Activated B cell treated with CpG ODN at 0.5 μM for 24 hours (primary cell): ENCODE data around the gene SYT1. TPM values are rescaled to one million over a fixed set of nuclear protein-coding genes. Genes with fewer than 3 reads are reported as not detected.

ENCODE experiments used
- ATAC-seq: fragments of 200-7000 bp; cut with Tn5 transposase; one replicate; pipeline ENCODE4 v1.10.0; 2021; ENCODE audit warnings: low read depth, mild to moderate bottlenecking, moderate library complexity
- CTCF ChIA-PET: fragments of 350-600 bp; sonication (Branson Sonifier 250); formaldehyde crosslinking; loops from one replicate; lab custom pipeline; 2021; ENCODE audit warnings: antibody characterized with exemption; lab: Charles Lee
- POLR2A ChIA-PET: fragments of 350-600 bp; sonication (Branson Sonifier 250); formaldehyde crosslinking; loops from one replicate; lab custom pipeline; 2021; ENCODE audit warnings: antibody characterized with exemption; lab: Charles Lee
- DNase-seq: peaks from one replicate; pipeline ENCODE4 v3.0.0; 2022
- H3K27ac Mint-ChIP-seq: one replicate; pipeline ENCODE4 v1.8.0; 2020; ENCODE audit warnings: mixed read lengths
- H3K27me3 Mint-ChIP-seq: one replicate; pipeline ENCODE4 v1.8.0; 2021; ENCODE audit warnings: mixed read lengths
- H3K36me3 Mint-ChIP-seq: one replicate; pipeline ENCODE4 v1.8.0; 2021; ENCODE audit warnings: low read depth, mixed read lengths
- H3K4me1 Mint-ChIP-seq: one replicate; pipeline ENCODE4 v1.8.0; 2021; ENCODE audit warnings: mixed read lengths
- H3K4me3 Mint-ChIP-seq: one replicate; pipeline ENCODE4 v1.8.0; 2020; ENCODE audit warnings: mild to moderate bottlenecking, mixed read lengths
- H3K9me3 Mint-ChIP-seq: one replicate; pipeline ENCODE4 v1.8.0; 2020; ENCODE audit warnings: mixed read lengths
- intact Hi-C: fragments of 100-400 bp; cut with micrococcal nuclease; formaldehyde crosslinking; loops from one replicate; pipeline ENCODE4 v1.15.1; 2024
- total RNA-seq: library from RNA; stranded (reverse); gene quantifications from 2 replicates; pipeline ENCODE4 v1.2.3, GENCODE V29; 2022
- TF ChIP-seq, protein P1 (sequence below): fragments of 200-600 bp; IDR thresholded peaks from one replicate; pipeline ENCODE4 v1.8.0; 2022; ENCODE audit warnings: antibody characterized with exemption, mild to moderate bottlenecking

Gene SYT1
- total RNA-seq, 1 donor from 2014 or later, result 0.49 TPM

DNA sequence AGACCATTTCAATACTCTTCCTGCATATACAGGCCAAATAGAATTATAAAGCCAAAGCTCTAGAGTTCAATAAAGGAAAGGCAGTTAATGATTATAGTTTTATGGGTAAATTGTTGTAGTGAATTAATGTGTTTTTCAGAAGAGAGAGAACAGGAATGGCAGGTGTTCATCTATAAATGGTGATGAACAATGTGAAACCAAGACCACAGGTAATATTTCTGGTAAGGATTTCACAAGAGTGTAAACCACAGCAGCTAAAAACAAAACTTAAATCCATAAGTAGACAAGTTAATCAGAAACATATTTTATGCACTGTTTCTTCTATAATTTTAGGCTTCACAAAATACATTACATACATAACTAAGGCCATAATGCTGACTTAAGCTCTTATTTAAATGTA is 204.4 kb downstream of the SYT1 start:
- Mint-ChIP-seq H3K9me3 (no peaks in the 10 kb centered on the region), H3K36me3 (no peaks in the 10 kb centered on the region), H3K4me1 (no peaks in the 10 kb centered on the region), H3K27me3 (no peaks in the 10 kb centered on the region), H3K27ac (no peak overlapping the region), H3K4me3 (no peak overlapping the region)
- DNase-seq (no peak), ATAC-seq (no peak)
- TF ChIP-seq, protein P1, sequence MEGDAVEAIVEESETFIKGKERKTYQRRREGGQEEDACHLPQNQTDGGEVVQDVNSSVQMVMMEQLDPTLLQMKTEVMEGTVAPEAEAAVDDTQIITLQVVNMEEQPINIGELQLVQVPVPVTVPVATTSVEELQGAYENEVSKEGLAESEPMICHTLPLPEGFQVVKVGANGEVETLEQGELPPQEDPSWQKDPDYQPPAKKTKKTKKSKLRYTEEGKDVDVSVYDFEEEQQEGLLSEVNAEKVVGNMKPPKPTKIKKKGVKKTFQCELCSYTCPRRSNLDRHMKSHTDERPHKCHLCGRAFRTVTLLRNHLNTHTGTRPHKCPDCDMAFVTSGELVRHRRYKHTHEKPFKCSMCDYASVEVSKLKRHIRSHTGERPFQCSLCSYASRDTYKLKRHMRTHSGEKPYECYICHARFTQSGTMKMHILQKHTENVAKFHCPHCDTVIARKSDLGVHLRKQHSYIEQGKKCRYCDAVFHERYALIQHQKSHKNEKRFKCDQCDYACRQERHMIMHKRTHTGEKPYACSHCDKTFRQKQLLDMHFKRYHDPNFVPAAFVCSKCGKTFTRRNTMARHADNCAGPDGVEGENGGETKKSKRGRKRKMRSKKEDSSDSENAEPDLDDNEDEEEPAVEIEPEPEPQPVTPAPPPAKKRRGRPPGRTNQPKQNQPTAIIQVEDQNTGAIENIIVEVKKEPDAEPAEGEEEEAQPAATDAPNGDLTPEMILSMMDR, result no peak
- intact Hi-C loops, result no loop called here
- CTCF ChIA-PET, result no interaction called here
- POLR2A ChIA-PET, result no interaction called here

DNA sequence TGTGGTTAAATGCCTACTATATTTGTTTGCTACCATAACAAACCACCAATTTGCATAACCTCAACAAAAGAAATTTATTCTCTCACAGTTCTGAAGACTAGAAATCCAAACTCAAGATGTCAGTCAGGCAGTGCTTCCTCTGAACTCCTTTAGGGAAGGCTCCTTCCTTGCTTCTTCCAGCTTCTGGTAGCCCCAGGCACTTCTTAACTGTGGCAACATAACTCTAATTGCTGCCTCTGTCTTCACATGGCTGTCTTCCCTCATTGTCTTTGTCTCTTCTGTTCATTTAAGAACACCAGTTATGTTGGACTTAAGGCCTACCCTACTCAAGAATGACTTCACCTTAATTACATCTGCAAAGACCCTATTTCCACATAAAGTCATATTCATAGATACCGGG is 206.9 kb downstream of the SYT1 start:
- no peaks in the 10 kb centered on the region for H3K4me1 Mint-ChIP-seq
- TF ChIP-seq, protein P1, result no peak
- H3K36me3 Mint-ChIP-seq, result no peaks in the 10 kb centered on the region
- ChIA-PET POLR2A (no interaction called here), CTCF (no interaction called here)
- DNase-seq (no peak), ATAC-seq (no peak)
- intact Hi-C loops, result no loop called here
- H3K4me3 Mint-ChIP-seq, result no peak overlapping the region
- no peaks in the 10 kb centered on the region for H3K27me3 Mint-ChIP-seq
- H3K27ac Mint-ChIP-seq, result no peak overlapping the region
- H3K9me3 Mint-ChIP-seq, result no peaks in the 10 kb centered on the region

DNA sequence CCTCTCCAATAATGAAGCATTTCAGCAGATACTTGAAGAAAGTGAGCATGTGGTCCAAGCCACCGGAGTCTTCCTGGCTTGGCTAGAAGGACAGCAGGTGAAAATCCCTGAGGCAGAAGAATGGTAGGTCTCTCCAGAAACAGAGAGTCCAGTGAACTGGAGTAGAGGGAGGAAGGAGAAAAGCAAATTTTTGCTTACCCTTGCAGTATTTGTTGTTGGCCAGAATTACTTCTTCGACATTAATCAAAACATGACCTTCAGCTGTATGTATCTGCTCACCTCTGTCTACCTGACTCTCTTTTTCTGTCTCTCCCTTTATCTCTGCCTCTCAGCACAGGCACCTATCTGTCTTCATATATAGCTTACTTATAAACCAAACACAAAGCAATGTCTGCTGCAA is 208.9 kb downstream of the SYT1 start:
- Mint-ChIP-seq H3K4me3 (no peak overlapping the region), H3K36me3 (no peaks in the 10 kb centered on the region), H3K27ac (no peak overlapping the region), H3K27me3 (no peaks in the 10 kb centered on the region), H3K9me3 (no peaks in the 10 kb centered on the region), H3K4me1 (no peaks in the 10 kb centered on the region)
- ChIA-PET CTCF (no interaction called here), POLR2A (no interaction called here)
- intact Hi-C loops, result no loop called here
- no peak for ATAC-seq
- TF ChIP-seq, protein P1, result no peak
- no peak for DNase-seq

DNA sequence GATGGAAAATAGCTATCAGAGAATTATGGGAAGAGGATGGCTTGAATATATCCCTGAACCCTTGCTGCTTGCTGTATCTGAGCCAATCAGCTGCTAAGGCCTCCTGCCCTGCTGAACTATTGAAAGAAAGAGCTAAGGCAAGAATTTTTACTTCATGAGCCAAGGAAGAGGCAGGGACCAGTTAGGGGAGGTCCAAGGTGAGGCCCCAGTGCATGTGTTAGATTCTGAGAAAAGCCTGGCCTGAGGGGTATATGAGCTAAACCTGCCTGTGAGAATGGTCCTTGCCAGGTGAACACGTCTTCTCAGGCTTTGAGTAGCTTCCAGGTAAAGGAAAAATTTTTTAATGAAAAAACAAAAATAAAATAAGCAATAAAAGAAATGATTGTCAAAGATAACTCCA is 218.0 kb downstream of the SYT1 start:
- Mint-ChIP-seq H3K27ac (no peak overlapping the region), H3K36me3 (no peaks in the 10 kb centered on the region), H3K4me3 (no peak overlapping the region), H3K9me3 (no peaks in the 10 kb centered on the region), H3K27me3 (no peaks in the 10 kb centered on the region), H3K4me1 (no peaks in the 10 kb centered on the region)
- ATAC-seq (no peak), DNase-seq (no peak)
- TF ChIP-seq, protein P1, result no peak
- intact Hi-C loops, result no loop called here
- CTCF ChIA-PET, result no interaction called here
- POLR2A ChIA-PET, result no interaction called here

DNA sequence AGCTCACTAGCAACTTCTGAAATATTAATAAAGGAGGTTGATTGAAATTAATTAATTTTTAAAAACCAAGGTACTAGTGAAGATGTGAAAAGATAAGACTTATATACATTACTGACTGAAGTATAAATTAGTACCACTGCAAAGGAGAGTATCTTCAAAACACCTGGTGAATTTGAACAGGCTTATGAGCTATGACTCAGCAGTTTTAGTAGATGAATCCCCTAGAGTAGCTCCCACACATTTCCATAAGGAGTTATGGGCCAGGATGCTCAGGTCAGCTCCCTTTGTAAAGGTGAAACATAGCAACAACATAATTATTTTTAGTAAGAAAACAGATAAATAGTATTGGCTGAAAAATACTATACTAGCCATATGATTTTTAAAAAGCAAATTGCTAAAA is 218.6 kb downstream of the SYT1 start:
- H3K9me3 Mint-ChIP-seq, result no peaks in the 10 kb centered on the region
- no peak overlapping the region for H3K27ac Mint-ChIP-seq
- DNase-seq (no peak), ATAC-seq (no peak)
- ChIA-PET CTCF (no interaction called here), POLR2A (no interaction called here)
- H3K27me3 Mint-ChIP-seq, result no peaks in the 10 kb centered on the region
- intact Hi-C loops, result no loop called here
- H3K4me3 Mint-ChIP-seq, result no peak overlapping the region
- H3K36me3 Mint-ChIP-seq, result no peaks in the 10 kb centered on the region
- H3K4me1 Mint-ChIP-seq, result no peaks in the 10 kb centered on the region
- TF ChIP-seq, protein P1, result no peak
